ENCODE measurements around the gene TNFRSF14.

Gene TNFRSF14

DNA sequence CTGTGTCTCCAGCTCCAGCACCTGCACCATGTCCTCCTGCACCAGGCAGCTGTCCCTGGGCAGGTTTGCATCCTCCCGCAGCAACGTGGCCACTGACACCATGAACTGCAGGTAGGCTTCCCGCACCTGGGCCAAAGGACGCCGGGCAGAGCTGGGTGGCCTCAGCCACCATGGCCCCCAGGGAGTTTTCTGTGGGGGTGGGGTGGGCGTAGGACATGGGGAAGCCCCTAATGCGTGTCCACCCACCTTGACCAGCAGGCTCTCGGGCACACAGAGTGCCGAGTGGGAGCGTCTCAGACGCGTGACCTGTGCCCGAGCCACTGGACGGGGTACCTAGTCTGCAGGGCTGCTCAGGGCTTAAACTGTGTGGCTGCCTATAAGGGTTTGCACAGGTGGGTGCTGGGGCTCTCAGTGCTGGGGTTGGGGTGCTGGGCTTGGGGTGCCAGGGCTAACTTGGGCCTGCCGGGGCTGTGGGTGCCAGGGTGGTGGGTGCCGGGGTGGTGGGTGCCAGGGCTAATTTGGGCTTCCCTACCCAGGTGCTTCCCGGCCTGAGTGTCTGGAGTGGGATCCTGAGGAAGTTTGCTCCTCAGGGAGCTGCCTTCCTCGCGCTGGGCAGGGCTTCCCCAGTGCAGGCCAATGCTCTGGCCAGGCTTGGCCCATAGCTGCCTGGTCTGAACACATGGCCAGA lies 48.1 kb downstream of the TNFRSF14 start:
- no peak for DNase-seq

DNA sequence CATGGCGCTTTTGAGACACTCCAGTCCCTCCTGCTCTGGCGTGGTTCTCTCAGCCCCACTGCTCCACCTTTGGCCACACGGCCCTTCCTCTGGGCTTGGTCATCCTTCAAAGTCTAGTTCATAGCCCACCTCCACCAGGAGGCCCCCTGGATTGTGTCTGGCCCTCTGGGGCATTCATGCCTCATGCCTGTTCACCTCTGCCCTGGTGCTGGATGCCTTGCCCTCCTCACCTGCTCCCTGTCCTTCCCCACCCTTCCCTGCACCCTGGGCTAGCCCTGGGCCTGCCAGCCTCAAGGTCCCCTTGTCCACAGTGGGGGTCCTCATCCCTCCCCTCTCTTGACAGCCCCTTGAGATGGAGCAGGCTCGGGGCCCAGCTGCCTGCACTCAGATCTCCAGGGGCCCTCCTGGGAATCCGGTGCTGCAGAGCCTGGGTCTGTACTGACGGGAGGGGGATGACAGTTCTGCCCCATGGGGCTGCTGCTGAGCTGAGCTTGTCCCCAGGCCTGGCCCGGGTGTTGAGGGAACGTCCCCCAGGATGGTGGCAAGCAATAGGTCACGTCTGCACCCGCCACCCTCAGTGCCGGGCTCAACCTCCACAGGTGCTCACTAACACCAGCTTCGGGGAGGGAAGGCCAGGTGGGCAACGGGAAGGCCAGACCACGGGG lies 48.8 kb downstream of the TNFRSF14 start:
- DNase-seq = no peak

DNA sequence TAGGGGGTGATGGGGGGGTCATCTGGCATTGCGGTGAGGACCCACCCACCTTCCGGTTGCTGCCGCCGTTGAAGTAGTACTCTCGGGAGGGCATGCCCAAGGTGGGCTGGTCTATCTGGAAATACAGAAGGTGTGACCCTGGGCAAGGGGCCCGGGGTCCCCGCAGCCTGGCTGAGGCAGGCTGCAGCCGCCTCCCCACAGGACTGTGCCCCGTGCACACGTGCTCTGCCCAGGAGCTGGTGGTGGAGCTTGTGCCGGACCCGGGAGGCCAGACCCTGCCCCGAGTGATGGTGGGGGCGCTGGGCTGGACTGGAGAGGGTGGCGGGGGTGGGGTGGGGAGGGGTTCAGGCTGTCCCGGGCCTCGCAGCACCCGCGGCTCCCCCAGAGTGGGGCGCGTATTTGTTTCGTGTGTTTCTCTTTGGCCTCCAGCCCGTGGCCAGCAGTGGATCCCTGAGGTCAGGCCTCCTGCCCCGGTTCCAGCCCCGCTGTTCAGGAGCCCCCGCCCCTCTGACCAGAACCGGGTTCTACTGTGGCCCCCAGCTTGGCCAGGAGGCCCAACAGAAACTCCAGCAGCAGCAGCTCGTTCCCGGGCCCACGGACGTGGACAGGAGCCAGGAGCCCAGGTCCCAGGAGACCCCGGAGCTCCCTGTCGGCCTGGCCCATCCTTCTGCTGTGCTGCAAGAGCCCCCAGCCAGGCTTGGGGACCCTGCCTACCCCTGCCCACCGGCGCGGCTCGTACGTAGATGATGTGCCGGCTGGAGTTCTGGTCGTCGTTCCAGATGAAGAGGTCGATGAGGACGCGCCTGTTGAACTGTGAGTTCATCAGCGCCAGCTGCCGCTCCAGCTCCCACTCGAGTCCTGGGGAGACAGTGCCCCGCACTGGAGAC lies 49.6 kb downstream of the TNFRSF14 start:
- no peak for DNase-seq

DNA sequence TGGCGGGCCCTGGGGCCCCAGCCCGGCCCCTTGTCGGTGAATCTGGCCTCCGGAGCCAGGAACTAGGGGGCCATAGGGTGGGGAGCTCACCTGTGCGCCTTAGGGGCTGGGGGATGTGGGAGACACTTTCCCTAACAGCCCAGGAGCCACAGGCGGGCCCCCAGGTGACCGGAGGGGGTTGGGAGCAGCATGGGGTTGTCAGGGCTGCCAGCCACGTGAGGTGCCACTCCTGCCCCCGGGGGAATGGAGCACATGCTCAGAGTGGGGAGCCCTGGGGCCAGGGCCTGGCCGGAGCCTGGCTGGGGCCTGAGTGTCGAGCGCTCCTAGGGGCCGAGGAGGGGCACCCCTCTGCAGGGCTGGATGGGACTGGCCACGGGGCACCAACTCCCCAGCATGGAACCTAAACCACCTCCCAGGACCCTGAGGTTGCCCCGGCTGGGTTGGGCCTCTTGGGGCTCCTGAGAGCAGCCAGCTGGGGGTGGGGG lies 50.3 kb downstream of the TNFRSF14 start:
- DNase-seq = no peak

DNA sequence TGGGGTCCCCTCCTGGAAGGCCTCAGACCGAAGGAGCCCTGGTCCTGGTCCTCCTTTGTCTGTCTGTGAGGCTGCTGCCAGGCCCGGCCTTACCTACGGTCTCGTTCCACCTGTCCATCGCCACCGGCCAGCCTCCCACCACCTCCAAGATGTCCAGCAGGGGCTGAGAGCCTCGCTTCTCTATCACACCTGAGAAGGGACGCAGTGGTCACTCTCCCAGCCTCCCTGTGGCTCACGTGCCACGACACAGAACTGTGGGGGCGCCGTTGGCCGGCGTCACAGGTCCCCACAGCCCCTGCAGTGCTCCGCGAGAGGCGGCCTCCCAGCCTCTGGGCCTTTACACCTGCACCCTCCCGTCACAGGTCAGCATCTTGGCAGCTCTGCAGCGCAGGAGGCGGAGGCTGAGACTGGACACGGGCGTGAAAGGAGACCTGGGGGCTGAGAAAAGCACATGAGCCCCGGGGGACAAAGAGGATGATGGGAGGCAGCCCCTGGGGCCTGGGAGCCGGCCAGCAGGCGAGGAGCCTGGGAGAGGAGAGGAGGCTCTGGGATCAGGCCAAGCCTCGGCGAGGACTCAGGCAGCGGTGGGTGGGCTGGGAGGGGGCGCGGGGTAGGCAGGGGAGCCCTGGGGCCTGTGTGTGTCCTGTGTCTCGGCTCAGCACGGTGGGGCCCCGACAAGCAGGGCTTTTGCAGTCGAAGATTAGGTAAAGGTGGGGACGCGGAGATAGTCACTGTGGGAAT lies 50.9 kb downstream of the TNFRSF14 start:
- no peak for DNase-seq

DNA sequence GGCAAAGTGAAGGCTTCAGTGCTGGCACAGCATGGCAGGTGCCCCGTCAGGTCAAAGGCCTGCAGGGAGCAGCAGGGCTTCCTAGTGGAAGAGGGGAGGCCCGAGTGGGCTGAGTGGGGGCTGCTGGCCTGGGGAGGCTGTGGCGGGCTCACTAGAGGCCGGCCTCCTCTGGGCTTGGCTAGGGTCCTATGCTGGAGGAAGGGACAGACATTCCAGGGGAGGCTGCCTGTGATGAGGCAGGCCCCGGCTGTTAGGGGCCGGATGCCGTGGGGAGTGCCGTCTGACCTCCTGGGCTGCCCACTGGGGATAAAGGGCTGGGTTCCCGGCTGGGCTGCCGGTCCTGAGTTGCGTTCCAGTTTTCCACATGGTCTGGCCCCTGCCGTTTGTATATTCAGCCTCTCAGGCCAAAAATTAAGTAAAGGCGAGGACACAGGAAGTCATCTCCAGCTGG lies 51.5 kb downstream of the TNFRSF14 start:
- DNase-seq = no peak

DNA sequence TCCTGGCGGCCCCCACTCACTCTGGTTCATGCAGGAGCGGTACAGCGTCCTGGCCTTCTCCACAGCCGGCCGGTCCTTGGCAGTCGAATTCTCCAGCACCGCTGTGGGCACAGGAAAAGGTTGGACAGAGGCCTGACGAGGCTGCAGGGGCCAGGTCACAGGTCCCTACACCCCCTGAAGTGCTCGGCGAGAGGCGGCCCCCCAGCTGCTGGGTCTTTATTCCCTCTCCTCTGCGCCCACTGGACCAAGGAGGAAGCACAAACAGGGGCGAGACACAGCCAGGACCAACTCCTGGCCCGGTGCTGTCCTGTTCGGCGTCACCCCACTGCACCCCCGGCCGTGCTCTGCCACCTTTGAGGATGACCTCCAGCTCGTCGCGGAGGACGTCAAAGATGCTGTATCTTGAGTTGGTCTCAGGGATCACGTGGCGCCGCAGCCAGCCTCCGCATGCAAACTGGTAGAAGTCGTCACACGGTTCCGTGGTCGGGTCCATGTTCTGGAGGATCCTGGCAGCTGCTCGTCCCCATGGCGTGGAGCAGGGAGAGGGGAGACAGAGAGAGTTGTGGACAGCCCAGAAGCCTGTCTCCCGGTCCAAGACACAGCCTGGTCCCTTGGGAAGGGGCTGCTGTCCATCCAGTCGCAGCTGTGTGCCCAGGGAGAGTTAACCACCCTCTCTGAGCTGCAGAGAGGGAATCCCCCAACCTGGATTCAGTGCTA lies 53.3 kb downstream of the TNFRSF14 start:
- no peak for DNase-seq

DNA sequence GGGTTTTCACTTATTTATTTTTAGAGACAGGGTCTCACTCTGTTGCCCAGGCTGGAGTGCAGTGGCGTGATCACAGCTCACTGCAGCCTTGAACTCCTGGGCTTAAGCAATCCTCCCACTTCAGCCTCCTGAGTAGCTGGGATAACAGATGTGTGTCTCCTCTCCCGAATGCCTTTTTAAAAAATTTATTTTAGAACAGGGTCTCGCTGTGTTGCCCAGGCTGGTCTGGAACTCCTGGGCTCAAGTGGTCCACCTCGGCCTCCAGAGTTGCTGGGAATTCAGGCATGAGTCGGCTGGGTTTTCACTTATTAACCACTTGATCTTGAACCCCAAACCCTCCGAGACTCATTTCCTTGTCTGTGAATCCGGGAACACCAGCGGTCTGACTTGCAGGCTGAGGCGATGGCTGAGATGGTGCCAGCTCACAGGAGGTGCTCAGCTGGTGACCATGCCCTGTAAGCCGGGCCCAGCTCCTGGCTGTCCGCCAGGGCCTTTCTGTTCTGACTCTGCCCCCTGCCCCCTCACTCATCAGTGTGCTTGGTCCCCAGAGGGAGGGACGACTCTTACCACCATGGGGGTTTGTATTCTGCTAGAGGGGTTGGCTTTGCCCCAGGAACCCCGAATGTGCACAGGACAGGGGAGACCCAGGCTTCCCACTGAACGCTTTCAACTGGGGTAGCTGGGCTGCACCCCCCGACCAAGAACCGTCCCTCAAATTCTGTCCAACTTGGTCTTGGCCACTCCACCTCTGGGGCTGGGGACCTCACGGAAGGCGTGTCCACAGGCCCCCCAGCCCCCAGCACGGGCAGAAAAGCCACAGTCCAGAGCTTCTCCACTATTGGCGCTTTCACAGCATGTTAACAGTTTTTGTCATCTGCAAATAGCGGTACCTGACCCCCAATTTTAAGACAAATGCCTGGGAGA lies 54.1 kb downstream of the TNFRSF14 start:
- no peak for DNase-seq

DNA sequence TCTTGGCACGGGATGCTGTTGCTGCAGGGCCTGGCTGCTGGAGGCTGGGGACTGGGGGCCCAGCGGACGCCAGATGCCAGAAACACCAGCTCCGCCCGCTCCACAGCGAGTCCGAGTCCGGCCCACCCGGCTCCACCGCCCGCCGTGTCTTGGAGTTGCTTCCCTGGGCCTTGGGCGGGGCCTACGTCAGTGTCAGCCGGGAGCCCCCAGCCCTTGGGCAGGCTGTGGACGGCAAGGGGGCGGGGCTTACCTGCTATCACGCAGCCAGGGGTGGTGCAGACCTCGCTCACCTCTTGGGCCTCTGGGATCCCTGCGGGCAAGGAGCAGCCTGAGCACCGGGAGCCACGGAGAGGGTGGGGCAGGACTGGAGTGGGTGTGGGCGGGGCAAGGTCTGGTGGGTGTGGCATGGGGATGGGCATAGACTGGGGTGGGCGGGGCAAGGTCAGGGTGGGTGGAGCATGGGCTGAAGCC lies 54.9 kb downstream of the TNFRSF14 start:
- no peak for DNase-seq

DNA sequence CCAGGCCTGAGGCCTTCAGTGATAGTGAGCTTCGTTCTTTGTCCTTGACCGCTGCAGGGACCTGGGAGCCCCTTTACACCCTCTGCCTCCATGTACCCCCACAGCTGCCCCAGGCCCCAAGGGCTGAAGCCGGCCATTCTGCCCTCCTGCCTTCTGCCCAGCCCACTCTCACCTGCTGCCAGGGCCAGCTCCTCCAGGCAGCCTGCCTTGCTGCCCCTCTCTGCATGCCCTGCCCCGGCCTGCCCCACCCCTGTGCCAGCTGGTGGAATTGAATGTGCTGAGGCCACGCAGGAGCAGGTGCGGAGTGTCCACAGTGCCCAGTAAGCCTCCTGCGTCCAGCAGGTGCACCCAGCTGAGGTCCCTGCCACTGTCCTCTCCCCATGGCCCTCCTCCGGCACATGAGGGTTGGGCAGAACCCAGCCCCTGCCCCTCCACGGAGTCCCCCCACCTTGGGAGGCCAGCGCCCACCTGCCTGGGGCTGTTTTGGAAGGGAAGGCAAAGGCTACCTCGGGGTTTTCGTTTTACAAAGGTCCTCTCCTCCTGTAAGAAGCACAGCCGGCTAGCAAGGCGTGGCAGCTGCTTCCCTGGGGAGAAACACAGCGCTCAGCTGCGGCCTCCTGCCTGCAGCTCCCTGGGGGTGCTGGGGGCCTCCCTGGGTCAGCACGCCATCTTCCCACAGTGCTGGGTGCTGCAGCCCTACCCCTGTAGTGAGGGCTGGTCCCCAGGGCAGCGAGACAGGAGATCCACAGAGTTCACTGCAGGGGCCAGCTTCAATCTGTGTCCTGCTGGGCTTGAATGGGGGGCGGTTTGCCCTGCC lies 55.7 kb downstream of the TNFRSF14 start:
- no peak for DNase-seq

DNA sequence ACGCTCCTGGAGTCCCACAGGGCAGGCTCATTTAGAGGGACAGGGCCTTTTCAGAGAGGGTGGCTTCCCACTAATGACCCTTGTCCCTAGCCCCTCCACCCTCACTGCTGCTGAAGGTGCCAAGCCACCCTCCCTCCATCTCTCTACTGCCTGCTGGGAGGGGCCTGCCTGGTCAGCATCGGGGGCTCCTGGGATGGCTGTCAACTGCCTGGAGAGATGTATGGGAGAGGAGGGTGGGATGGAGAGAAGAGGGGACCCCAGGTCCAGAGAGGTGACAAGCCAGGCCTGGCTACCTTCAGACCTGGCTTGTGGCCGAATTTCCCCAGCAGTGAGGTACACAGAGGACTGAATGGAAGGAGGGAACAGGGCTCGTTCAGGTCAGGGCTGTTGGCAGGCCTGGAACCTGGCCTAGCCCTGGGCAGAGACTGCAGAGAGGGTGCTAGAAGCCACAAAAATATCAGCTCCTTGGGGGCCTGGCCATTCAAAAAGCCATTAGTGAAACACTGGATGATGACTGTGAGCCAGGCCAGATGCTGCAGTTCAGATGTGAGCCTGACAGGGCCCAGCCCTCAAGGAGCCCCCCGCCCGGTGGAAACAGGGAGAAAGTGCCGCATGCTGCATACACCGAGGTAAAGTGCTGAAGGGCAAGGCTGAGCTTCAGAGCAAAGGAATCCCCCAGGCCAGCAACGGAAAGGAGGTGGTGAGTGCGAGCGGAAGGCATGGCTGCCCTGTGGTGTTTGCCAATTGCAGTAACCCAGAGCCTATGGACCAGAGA lies 56.6 kb downstream of the TNFRSF14 start:
- no peak for DNase-seq

Data from stimulated activated CD4-positive, alpha-beta T cell treated with anti-CD3 and anti-CD28 coated beads, Interleukin-4, amount 100 ng/mL, for 4 hours (primary cell).